Stimulated activated naive CD8-positive, alpha-beta T cell treated with anti-CD3 and anti-CD28 coated beads, Interleukin-15, amount 100 ng/mL, for 72 hours (primary cell): ENCODE data around the gene TJP1.

Source experiments
- ATAC-seq: fragments of 150-1000 bp; cut with Tn5 transposase; 2 replicates; pipeline ENCODE4 v1.10.0; 2021; ENCODE audit warnings: mild to moderate bottlenecking, moderate library complexity
- DNase-seq, 2 donors: peaks; one replicate each; pipeline ENCODE4 v3.0.0; 2021 to 2022
- H3K27ac Mint-ChIP-seq, 2 donors: one replicate each; pipeline ENCODE4 v1.8.0; 2022; ENCODE audit warnings: mild to moderate bottlenecking in 2 of 2, mixed read lengths in 2 of 2, moderate library complexity in 2 of 2
- H3K27me3 Mint-ChIP-seq: one replicate; pipeline ENCODE4 v1.8.0; 2022; ENCODE audit warnings: mixed read lengths
- H3K4me1 Mint-ChIP-seq: one replicate; pipeline ENCODE4 v1.8.0; 2022; ENCODE audit warnings: mild to moderate bottlenecking, mixed read lengths
- H3K4me3 Mint-ChIP-seq, 2 donors: one replicate each; pipeline ENCODE4 v1.8.0; 2022; ENCODE audit warnings: mild to moderate bottlenecking in 2 of 2, mixed read lengths in 2 of 2, moderate library complexity in 1 of 2
- H3K9me3 Mint-ChIP-seq, 2 donors: one replicate each; pipeline ENCODE4 v1.8.0; 2022; ENCODE audit warnings: mixed read lengths in 2 of 2

Gene TJP1

DNA sequence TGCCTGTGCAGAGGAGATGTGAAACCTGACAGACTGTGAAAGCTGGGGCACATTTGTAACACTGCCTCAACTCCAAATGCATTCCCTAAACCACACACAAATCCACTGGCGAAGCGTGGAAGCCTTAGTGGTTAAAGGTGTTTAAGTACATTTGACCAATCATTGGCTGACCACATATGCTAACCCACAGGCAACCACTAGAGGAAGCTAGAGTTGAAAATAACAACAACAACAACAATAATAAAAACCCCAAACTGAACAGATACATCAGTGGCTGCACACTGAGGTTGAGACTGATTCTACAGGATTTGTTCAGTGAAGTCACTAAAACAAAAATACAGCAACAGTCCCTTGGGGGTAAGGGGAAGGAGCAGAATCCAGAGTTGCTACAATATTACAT is 129.7 kb downstream of the TJP1 start:
- Mint-ChIP-seq H3K9me3 (no peaks in the 10 kb centered on the region), H3K27me3 (peaks cover 47% of the 10 kb centered on the region), H3K4me3 (no peak overlapping the region), H3K4me1 (no peaks in the 10 kb centered on the region), H3K27ac (no peak overlapping the region)
- no peak for ATAC-seq
- no peak for DNase-seq

GRCh38 chr15:29690765-29691475 is 131.3 kb downstream of the TJP1 start:
- no peaks in the 10 kb centered on the region for H3K4me1 Mint-ChIP-seq
- ATAC-seq (no peak), DNase-seq (no peak)
- peaks cover 49% of the 10 kb centered on the region for H3K27me3 Mint-ChIP-seq
- H3K9me3 Mint-ChIP-seq = no peaks in the 10 kb centered on the region
- no peak overlapping the region for H3K4me3 Mint-ChIP-seq
- no peak overlapping the region for H3K27ac Mint-ChIP-seq

- peaks cover 53% of the 10 kb centered on the region for H3K27me3 Mint-ChIP-seq
- H3K27ac Mint-ChIP-seq = no peak overlapping the region
- no peak overlapping the region for H3K4me3 Mint-ChIP-seq
- no peak for DNase-seq
- H3K4me1 Mint-ChIP-seq = no peaks in the 10 kb centered on the region
- ATAC-seq = no peak
- H3K9me3 Mint-ChIP-seq = no peaks in the 10 kb centered on the region
Observed at GRCh38 chr15:29689287-29689986, 132.8 kb downstream of the TJP1 start.

DNA sequence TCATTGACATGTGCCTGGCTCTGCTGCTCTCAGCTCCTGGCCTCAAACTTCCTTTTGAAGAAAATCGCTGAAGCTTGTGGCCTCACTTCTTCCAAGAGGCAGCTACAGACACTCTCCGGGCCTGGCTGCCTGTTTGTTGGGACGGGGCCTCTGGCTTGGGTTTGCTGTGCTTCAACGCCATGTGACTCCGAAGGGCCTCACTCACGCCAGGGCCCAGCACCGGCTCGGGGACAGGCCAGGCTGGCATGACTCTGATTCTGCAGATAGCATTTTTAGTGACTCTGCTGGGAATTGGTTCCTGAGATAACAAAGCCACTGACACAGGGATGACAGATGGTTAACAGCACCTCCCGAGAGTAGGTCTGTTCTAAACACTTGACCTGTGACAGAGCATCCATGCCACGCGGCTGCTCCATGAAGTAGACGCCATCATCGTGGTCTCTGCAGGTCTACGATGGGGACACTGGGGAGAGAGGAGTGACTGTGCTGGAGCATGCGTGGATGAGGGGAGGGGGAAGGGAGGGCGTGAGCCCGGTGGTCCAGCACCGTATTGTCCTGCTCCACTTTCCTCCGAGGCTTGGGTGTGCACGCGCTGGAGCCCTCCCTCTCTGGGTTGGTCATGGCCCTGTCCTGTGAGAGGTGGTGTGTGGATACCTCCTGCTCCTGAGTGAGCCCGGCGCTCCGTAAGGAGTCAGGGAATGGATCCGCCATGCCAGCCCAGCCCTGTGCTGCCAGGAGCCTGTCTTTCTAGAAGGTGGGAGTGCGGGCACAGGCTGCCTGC is 133.6 kb downstream of the TJP1 start:
- no peaks in the 10 kb centered on the region for H3K9me3 Mint-ChIP-seq
- ATAC-seq = no peak
- H3K27ac Mint-ChIP-seq = no peak overlapping the region
- no peaks in the 10 kb centered on the region for H3K4me1 Mint-ChIP-seq
- H3K27me3 Mint-ChIP-seq = peaks cover 45% of the 10 kb centered on the region
- DNase-seq = no peak
- H3K4me3 Mint-ChIP-seq = no peak overlapping the region

- Mint-ChIP-seq H3K4me3 (no peak overlapping the region), H3K27ac (no peak overlapping the region), H3K4me1 (no peaks in the 10 kb centered on the region), H3K27me3 (peaks cover 38% of the 10 kb centered on the region), H3K9me3 (no peaks in the 10 kb centered on the region)
- ATAC-seq = no peak
- no peak for DNase-seq
Observed at GRCh38 chr15:29687939-29688505, 134.2 kb downstream of the TJP1 start.

GRCh38 chr15:29687204-29687815 is 135.0 kb downstream of the TJP1 start:
- H3K27me3 Mint-ChIP-seq = peaks cover 31% of the 10 kb centered on the region
- no peak overlapping the region for H3K4me3 Mint-ChIP-seq
- DNase-seq (no peak), ATAC-seq (no peak)
- H3K27ac Mint-ChIP-seq = no peak overlapping the region
- no peaks in the 10 kb centered on the region for H3K4me1 Mint-ChIP-seq
- H3K9me3 Mint-ChIP-seq = no peaks in the 10 kb centered on the region

- no peak for DNase-seq
- no peaks in the 10 kb centered on the region for H3K9me3 Mint-ChIP-seq
- no peak overlapping the region for H3K27ac Mint-ChIP-seq
- H3K4me1 Mint-ChIP-seq = no peaks in the 10 kb centered on the region
- no peak overlapping the region for H3K4me3 Mint-ChIP-seq
- H3K27me3 Mint-ChIP-seq = peaks cover 27% of the 10 kb centered on the region
- no peak for ATAC-seq
Observed at GRCh38 chr15:29686445-29687203, 135.6 kb downstream of the TJP1 start.

DNA sequence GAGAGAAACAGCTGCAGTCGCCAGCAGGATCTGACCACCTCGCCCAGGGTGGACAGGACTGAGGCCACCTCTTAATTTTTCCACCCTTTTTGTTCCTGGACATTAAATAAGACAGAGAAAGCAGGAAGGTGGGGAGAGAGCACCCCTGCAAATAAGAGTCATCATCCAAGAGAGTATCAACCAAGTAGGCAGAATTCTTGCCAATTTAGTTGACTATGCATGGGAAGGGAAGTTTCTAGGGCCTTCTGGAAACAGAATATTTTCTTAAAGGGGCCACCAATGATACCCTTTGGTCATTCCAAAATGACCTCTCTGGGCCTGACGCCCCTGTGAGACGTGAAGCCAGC is 136.2 kb downstream of the TJP1 start:
- DNase-seq (no peak), ATAC-seq (no peak)
- Mint-ChIP-seq H3K27me3 (peaks cover 22% of the 10 kb centered on the region), H3K4me3 (no peak overlapping the region), H3K9me3 (no peaks in the 10 kb centered on the region), H3K27ac (no peak overlapping the region), H3K4me1 (no peaks in the 10 kb centered on the region)

GRCh38 chr15:29685156-29686078 is 136.9 kb downstream of the TJP1 start:
- Mint-ChIP-seq H3K4me1 (no peaks in the 10 kb centered on the region), H3K27ac (no peak overlapping the region), H3K9me3 (no peaks in the 10 kb centered on the region), H3K4me3 (no peak overlapping the region), H3K27me3 (peaks cover 16% of the 10 kb centered on the region)
- DNase-seq = no peak
- no peak for ATAC-seq

DNA sequence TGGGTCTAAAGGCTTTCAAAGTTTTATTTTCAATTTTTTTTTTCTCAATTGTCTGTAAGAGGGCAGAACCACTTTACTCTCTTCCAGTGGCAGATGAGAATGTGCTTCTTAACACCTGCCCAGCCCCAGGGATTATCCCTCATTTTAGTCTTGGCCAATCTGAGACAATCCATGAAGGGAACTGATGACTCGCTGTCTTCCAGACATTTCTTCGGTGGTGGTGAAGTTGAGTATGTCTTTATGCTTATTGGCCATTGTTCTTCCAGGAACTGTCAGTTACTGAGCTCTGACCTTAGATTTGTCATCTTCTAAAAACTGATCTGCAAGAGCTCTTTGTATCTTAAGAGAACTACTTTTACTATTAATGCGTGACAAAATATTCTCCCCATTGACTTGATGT is 139.5 kb downstream of the TJP1 start:
- Mint-ChIP-seq H3K27ac (no peak overlapping the region), H3K4me1 (no peaks in the 10 kb centered on the region), H3K4me3 (no peak overlapping the region), H3K9me3 (no peaks in the 10 kb centered on the region), H3K27me3 (peaks cover 26% of the 10 kb centered on the region)
- DNase-seq (no peak), ATAC-seq (no peak)

GRCh38 chr15:29682361-29682760 is 139.9 kb downstream of the TJP1 start:
- Mint-ChIP-seq H3K27me3 (peaks cover 26% of the 10 kb centered on the region), H3K4me1 (no peaks in the 10 kb centered on the region), H3K9me3 (no peaks in the 10 kb centered on the region), H3K27ac (no peak overlapping the region), H3K4me3 (no peak overlapping the region)
- ATAC-seq (no peak), DNase-seq (no peak)

DNA sequence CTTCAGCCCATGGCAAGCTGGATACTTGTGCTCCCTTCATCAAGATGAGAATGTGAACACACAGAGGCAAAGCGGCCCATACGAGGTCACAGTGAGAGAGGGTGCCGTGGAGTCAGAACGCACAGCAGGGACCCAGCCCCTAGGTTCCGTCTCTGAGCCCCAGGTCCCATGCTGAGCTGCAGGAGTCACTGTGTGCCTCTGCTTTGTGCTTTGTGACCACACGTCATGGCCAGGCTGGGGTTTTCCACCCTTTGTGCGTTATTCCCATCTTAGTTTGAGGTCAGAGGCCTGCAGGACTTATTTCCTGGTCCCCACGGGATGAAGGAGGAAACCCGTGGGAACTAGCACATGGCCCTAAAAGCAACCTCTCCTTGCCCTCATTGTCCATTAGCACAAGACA is 140.3 kb downstream of the TJP1 start:
- no peak for DNase-seq
- H3K9me3 Mint-ChIP-seq = no peaks in the 10 kb centered on the region

GRCh38 chr15:29681166-29681845 is 141.0 kb downstream of the TJP1 start:
- Mint-ChIP-seq H3K9me3 (no peaks in the 10 kb centered on the region), H3K27ac (no peak overlapping the region), H3K4me3 (no peak overlapping the region), H3K27me3 (peaks cover 35% of the 10 kb centered on the region), H3K4me1 (no peaks in the 10 kb centered on the region)
- no peak for DNase-seq
- no peak for ATAC-seq

More for the DNA sequence above, 140.3 kb downstream of the TJP1 start:
- ATAC-seq = no peak
- Mint-ChIP-seq H3K4me1 (no peaks in the 10 kb centered on the region), H3K4me3 (no peak overlapping the region), H3K27ac (no peak overlapping the region), H3K27me3 (peaks cover 30% of the 10 kb centered on the region)
